ENCODE results near the gene PTCRA.
"Not testable (repeated sequence)": the region's sequence is repeated elsewhere in the genome, so short reads cannot be mapped to it uniquely, and the experiment has no call there.

Gene PTCRA

DNA sequence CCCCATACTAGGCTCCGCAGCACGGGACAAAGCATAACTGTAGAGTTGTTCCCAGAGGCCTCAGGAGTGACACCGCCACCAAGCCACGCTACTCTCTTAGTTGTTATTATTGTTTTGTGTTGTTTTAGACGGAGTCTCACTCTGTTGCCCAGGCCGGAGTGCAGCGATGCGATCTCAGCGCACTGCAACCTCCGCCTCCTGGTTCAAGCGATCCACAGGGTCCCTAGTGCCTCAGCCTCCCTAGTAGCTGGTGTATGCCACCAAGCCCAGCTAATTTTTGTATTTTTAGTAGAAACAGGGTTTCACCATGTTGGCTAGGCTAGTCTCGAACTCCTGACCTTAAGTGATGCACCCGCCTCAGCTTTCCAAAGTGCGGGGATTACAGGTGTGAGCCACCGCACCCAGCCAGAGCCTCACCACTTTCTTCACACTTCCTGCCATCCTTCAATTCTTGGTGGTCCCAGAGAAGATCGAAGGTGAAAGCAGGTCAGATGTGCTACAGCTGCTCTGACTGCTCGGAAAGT, 24.6 kb upstream of the PTCRA start:
- peak overlapping the region; percentile 71 for H3K4me3 ChIP-seq (ENCODE audit: low read depth, low read length)
- TF ChIP-seq, protein P1, sequence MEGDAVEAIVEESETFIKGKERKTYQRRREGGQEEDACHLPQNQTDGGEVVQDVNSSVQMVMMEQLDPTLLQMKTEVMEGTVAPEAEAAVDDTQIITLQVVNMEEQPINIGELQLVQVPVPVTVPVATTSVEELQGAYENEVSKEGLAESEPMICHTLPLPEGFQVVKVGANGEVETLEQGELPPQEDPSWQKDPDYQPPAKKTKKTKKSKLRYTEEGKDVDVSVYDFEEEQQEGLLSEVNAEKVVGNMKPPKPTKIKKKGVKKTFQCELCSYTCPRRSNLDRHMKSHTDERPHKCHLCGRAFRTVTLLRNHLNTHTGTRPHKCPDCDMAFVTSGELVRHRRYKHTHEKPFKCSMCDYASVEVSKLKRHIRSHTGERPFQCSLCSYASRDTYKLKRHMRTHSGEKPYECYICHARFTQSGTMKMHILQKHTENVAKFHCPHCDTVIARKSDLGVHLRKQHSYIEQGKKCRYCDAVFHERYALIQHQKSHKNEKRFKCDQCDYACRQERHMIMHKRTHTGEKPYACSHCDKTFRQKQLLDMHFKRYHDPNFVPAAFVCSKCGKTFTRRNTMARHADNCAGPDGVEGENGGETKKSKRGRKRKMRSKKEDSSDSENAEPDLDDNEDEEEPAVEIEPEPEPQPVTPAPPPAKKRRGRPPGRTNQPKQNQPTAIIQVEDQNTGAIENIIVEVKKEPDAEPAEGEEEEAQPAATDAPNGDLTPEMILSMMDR (IDR thresholded peaks at IDR 0.05; ENCODE audit: low read depth, low read length): no peak
- TF ChIP-seq POLR2A (IDR thresholded peaks at IDR 0.05; ENCODE audit: extremely low read depth, insufficient read length) (no peak), MAX (IDR thresholded peaks at IDR 0.05; ENCODE audit: low read depth, low read length) (no peak), MYC (IDR thresholded peaks at IDR 0.05; ENCODE audit: low read depth, low read length) (no peak)
- no peak for DNase-seq (ENCODE audit: low read depth)

GRCh38 chr6:42894041-42894828, 21.6 kb upstream of the PTCRA start:
- H3K4me3 ChIP-seq (ENCODE audit: low read depth, low read length): not testable (repeated sequence)
- peak; percentile 88 for DNase-seq (ENCODE audit: low read depth)

GRCh38 chr6:42896178-42896719, 19.6 kb upstream of the PTCRA start:
- TF ChIP-seq MAX (IDR thresholded peaks at IDR 0.05; ENCODE audit: low read depth, low read length) (no peak), POLR2A (IDR thresholded peaks at IDR 0.05; ENCODE audit: extremely low read depth, insufficient read length) (no peak)
- TF ChIP-seq, protein P1 (IDR thresholded peaks at IDR 0.05; ENCODE audit: low read depth, low read length): no peak
- DNase-seq (ENCODE audit: low read depth): no peak
- H3K4me3 ChIP-seq (ENCODE audit: low read depth, low read length): no peak overlapping the region

DNA sequence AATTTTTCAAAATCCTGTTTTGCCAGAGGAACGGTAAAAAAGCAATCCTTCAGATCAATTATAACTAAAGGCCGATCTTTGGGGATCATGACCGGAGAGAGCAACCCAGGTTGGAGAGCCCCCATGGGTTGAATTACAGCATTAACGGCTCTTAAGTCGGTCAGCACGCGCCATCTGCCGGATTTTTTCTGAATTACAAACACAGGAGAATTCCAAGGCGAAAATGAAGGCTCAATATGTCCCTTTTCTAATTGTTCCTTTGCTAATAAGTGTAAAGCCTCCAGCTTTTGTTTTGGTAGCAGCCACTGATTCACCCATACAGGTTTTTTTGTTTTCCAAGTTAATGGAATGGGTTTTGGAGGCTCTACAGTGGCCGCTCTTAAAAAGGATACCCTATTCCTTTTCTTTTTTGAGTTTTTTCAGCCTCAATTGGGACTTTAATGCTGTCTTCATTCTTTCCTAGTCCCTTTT, 16.9 kb upstream of the PTCRA start:
- H3K4me3 ChIP-seq (ENCODE audit: low read depth, low read length): no peak overlapping the region
- TF ChIP-seq MAX (IDR thresholded peaks at IDR 0.05; ENCODE audit: low read depth, low read length) (no peak), POLR2A (IDR thresholded peaks at IDR 0.05; ENCODE audit: extremely low read depth, insufficient read length) (no peak), MYC (IDR thresholded peaks at IDR 0.05; ENCODE audit: low read depth, low read length) (no peak)
- TF ChIP-seq, protein P1 (IDR thresholded peaks at IDR 0.05; ENCODE audit: low read depth, low read length): peak; percentile 47
- peak; percentile 83 for DNase-seq (ENCODE audit: low read depth)

GRCh38 chr6:42899871-42900270, 16.0 kb upstream of the PTCRA start:
- DNase-seq (ENCODE audit: low read depth): no peak
- TF ChIP-seq MAX (IDR thresholded peaks at IDR 0.05; ENCODE audit: low read depth, low read length): no peak
- TF ChIP-seq MYC (IDR thresholded peaks at IDR 0.05; ENCODE audit: low read depth, low read length): no peak
- TF ChIP-seq, protein P1 (IDR thresholded peaks at IDR 0.05; ENCODE audit: low read depth, low read length): no peak
- no peak for TF ChIP-seq POLR2A (IDR thresholded peaks at IDR 0.05; ENCODE audit: extremely low read depth, insufficient read length)
- H3K4me3 ChIP-seq (ENCODE audit: low read depth, low read length): no peak overlapping the region

- H3K4me3 ChIP-seq (ENCODE audit: low read depth, low read length): no peak overlapping the region
- no peak for TF ChIP-seq POLR2A (IDR thresholded peaks at IDR 0.05; ENCODE audit: extremely low read depth, insufficient read length)
- TF ChIP-seq, protein P1 (IDR thresholded peaks at IDR 0.05; ENCODE audit: low read depth, low read length): peak; percentile 82
- peak; percentile 17; the same call in 1 of the 2 replicates for TF ChIP-seq MAX (IDR thresholded peaks at IDR 0.05; ENCODE audit: low read depth, low read length)
- TF ChIP-seq MYC (IDR thresholded peaks at IDR 0.05; ENCODE audit: low read depth, low read length): 0 out of 2 replicates have a peak, but pooled peaks have one; percentile 15
- DNase-seq (ENCODE audit: low read depth): peak; percentile 90
These were observed 14.3 kb upstream of the PTCRA start for GRCh38 chr6:42901538-42901957.

GRCh38 chr6:42902429-42903263, 13.2 kb upstream of the PTCRA start:
- peak; percentile 83 for DNase-seq (ENCODE audit: low read depth)
- not testable (repeated sequence) for H3K4me3 ChIP-seq (ENCODE audit: low read depth, low read length)
